Mesenteric fat pad (tissue), 1 donor: ENCODE measurements around the gene CACNA1A. TPM values are rescaled to one million over a fixed set of nuclear protein-coding genes. Genes with fewer than 3 reads are reported as not detected.
"Not testable (repeated sequence)": the region's sequence is repeated elsewhere in the genome, so short reads cannot be mapped to it uniquely, and the experiment has no call there.

ENCODE experiments used
- DNase-seq: peaks from one replicate; pipeline ENCODE4 v3.0.0-alpha.2; 2020; ENCODE audit warnings: low spot score
- long read RNA-seq: library from polyadenylated mRNA; unstranded; transcript quantifications from one replicate; pipeline ENCODE4 v2.0.0, GENCODE V29; 2020
- total RNA-seq: library from RNA; stranded (reverse); fragmentation: NEBNext Ultra II Directional; extraction: Animal tissue kit (Norgen Biotek cat#: 25700); gene quantifications from one replicate; pipeline ENCODE4 v1.2.1, GENCODE V29; 2021
- donor health status: DM: yes; HTN: yes; CAD: no.

Gene CACNA1A
- 0.84 TPM for total RNA-seq
- long read RNA-seq, partial matches to known transcripts = 0 of 3 reads
- long read RNA-seq, other reads (novel, unspliced or antisense) = 3 of 3 reads

DNA sequence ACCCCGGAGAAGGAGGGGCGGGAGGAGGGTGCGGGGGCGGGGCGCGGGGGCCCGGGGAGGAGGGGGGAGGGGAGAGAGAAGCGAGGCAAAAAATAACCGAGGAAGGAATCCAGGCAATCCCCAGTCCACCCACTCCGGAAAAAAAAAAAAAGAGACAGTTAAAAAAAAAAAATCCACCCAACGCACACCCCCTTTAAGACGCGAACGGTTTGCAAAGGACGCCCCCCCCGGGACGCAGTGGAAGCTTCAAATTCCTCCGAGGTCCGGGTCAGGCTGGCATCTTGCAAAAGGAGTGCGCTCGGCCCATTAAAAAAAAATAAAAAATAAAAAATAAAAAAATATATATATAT is at the start of gene CACNA1A:
Gene CACNA1A (minus strand): TSS at position 9 of the 350 bp plus-strand sequence. CDS start 255 bp downstream, outside the sequence.
- no peak for DNase-seq

DNA sequence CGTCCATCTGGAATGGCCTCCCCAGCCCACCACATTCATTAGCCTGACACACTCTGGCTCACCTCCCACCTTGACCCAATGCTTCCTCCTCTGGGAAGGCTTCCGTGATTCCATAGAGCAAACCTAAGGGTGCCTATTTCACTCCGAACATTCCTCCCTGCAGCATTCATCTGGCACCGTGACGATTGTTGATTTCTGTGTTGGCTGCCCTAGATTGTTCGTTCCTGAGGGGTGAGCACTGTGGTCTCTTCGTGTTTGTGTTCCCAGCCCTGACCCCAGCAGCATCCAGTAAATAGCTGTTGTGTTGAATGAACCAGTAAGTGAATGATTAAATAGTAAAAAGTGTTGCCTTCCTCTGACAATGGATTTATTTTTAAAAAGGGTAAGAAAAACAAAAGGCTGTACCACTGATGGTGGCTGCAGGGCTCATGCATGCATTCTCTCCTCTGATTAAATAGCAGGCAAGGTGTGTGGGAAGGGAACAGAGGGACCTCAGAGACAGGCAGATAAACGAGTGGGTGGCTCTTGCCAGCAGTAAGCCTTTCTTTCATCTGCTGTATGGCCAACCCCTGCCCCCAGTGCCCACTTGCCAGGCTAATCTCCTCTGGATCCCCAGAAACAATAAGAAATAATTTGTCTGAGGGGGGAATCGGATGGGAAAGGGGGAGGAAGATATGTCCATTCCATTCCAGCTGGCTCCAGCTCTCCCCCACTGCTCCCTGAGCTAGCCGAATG is 48.4 kb upstream of the CACNA1A start:
- no peak for DNase-seq

DNA sequence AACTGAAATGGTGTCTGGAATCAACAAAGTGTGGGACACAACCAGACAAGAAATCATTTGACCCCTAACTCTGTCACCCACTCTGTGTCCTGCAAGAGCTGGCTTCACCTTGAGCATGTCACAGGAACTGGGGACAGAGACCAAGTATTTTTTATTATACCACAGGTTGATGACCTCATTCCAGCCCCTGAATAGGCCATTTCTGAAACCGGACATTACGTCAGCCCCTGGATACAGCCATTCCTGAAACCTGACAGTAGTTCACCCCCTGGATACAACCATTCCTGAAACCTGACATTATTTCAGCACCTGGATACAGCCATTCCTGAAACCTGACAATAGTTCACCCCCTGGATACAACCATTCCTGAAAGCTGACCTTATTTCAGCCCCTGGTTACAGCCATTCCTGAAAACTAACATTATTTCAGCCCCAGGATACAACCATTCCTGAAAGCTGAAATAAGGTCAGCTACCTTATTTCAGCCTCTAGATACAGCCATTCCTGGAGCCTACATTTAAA is 47.7 kb upstream of the CACNA1A start:
- no peak for DNase-seq

DNA sequence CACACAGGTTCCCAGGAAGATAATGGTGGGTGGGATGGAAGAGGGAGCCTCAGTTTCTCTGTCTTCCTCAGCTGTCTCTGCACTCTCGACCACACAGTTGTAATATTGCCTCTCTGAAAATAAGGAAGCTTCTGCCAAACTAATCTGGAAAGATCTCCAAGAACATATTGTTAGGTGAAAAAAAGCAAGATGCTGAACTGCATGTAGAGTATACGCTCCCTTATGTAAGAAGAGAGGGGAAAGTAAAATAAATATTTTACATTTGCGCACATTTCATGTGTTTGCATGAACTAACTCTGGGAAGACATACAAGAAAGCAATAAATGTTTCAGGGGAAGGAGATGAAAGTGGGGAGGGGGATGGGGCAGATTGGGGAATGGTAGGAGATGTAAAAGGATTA is 41.9 kb upstream of the CACNA1A start:
- DNase-seq = no peak

DNA sequence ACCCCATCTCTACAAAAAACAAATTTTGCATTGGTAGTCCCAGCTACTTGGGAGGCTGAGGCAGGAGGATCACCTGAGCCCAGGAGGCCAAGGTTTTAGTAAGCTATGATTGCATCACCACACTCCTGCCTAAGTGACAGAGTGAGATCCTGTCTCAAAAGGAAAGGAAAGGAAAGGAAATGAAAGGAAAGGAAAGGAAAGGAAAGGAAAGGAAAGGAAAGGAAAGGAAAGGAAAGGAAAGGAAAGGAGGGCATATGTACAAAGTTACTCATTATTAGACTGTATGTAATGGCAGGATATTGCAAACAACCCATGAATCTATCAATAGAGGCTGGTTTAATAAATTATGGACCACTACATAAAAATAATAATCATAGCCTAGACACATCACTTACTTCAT is 40.8 kb upstream of the CACNA1A start:
- no peak for DNase-seq

DNA sequence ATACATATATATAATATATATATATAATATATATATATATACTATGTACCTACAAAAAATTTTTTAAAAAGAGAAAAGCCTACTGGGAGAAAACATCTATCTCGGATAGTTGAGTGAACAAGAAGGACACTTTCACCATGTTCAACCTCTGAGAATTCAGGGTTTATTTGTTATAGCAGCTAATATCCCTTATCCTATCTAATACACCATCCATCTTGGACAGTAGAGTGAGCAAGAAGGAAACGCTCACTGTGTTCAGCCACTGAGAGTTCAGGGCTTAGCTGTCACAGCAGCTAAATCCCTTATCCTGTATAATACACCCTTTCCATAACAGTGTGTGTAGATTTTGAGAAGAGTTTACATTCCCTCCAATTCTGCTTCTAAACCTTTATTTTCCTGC is 38.1 kb upstream of the CACNA1A start:
- no peak for DNase-seq

DNA sequence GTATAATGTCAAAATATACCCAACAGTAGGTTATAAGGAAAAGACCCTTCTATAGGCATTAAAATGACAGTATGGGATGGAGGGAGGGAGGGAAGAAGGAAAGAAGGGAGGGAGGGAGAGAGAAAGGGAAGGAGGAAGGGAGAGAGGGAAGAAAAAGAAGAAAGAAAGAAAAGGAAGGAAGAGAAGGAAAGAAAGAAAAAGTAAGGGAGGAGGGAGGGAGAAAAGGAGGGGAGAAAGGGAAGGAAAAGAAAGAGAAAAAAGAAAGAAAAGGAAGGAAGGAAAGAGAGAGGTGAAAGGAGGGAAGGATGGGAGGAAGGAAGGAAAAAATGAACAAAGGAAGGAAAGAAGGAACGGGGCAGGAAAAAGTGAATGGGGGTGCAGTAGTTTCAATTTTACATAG is 35.3 kb upstream of the CACNA1A start:
- DNase-seq = no peak

DNA sequence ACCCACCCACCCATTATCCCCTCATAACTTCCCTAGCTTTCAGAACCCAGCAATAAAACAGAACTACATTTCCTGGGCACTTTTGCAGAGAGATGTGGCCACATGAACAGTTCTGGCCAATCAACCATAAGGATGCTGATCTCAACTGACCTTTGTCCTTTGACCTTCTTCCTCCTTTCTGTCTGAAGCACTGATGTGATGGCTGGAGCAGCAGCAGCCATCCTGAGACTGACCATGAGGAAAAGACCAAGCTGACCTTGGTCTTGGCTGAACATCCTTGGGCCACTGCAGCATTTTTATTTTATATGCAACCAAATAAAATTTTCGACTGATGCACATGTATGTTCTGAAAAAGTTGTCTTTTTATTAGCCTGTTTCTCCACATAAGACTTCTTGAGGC is 33.1 kb upstream of the CACNA1A start:
- DNase-seq = no peak

DNA sequence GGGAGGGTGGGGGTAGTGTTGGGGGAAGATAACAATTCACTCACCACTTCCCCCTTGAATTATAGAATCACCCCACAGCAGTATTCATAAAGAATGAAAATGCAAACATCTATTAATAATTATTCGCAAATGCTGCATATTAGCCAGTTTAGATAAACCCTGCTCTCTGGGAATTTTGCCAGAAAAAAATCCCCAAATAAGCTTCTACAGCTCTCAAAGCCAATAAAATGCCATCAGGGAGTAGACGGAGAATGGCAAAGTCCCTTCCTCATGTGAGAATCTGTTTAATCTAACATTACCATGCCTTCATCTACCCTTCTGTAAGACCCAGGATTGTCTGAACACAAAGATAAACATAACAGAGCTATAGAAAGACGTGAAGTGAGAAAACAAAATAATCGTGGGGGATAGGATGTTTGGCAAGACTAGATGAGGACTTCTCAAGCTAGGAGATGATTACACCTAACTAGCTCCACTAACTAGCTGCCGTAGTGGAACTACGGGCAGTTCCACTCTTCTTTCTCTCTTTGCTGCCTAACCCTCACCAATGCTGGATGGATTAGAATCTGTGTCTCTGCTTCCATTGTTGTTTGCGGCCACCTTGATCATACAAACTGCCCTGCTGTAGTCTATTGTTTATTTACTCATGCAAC is 32.4 kb upstream of the CACNA1A start:
- DNase-seq = no peak

DNA sequence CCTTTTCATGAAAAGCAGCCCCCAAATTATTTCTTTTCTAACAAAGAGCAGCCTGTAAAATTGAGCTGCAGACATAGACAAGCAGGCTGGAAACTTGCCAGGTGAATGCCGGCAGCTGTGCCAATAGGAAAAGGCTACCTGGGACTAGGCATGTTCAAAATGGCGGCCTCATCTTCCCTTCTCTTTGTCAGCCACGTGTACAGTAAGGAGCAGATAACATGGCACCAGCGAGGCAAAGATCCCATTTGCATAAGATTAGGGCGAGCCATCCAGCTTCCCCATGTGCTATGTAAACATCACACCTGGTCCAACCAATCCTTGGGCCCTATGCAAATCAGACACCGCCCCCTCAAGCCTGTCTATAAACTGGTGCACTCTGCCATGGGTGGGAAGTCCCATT is 31.2 kb upstream of the CACNA1A start:
- no peak for DNase-seq

DNA sequence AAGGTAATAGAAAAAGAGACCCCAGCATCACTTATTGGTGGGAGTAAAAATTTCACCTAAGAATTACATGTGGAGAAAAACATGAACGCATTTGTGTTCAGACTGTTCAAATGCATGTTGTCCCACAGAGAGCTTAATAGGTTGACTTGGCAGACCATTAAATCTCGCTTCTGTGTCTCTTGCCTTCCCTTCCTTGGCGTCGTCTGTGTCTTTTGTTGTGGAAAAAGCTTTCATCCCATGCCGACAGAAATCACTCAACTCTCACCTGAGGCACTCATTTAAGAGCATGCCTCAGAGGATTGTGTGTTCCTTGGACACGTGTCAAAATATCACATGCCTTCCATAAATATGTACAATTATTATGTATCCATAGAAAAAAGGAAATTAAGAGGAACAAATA is 24.4 kb upstream of the CACNA1A start:
- no peak for DNase-seq

DNA sequence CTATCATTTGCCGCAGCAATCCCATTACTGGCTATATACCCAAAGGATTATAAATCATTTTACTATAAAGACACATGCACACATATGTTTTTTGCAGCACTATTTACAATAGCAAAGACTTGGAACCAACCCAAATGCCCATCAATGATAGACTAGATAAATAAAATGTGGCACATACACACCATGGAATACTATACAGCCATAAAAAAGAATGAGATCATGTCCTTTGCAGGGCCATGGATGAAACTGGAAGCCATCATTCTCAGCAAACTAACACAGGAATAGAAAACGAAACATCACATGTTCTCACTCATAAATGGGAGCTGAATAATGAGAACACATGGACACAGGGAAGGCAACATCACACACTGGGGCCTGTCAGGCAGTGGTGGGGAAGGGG is 23.4 kb upstream of the CACNA1A start:
- not testable (repeated sequence) for DNase-seq

DNA sequence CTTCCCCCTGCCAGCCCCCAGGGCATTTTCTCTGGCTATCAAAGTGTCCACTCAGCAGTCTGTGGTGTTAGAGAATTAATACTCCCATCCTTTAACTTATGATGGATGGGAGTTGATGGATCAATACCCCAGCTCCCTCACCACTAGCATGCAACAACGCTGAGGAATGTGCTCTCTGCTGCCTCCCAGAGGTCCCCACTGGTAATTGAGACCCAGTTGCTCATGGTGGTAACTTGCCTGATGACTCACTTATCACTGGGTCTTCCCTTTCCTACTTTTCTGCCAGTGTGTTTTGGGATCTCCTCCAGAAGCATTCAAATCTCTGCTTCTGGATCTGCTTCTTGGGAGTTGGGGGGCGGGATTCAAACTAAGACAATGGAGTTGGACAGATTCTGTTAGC is 20.3 kb upstream of the CACNA1A start:
- no peak for DNase-seq

DNA sequence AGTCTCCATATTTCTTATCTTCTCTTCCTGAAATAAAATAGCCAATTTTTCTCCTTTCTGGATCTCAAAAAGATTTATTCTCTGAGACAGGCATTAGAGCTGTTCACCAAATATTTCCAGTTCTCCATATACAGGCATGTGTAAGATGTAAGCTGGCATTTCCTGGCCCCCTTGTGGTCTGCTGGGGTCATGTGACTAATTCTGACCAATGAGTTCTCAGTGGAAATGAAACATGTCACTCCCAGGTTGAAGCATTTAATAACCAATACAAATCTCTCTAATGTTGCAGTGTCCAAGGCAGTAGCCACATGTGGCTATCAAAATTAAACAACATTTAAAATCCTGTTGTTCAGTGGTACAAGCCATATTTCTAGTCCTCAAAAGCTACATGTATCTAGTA is 14.8 kb upstream of the CACNA1A start:
- DNase-seq = no peak

DNA sequence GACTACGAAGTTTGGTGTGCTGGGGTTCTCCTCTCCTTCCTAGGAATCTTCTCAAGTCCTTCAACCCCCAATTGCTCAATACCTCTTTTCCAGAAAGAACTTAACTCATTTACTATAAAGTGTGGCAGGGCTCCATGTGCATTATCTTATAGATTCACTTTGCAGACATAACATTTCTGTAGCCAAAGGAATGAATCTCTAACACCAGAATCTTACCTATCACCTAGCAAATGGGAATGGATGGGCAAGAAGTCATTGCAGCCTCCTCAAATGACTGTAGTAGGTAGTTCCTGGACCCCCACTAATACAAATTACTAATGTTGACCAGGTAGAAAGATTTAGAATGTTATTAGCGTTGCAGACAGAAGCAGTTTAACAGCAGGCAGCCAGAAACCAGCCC is 5.7 kb upstream of the CACNA1A start:
- DNase-seq = no peak

DNA sequence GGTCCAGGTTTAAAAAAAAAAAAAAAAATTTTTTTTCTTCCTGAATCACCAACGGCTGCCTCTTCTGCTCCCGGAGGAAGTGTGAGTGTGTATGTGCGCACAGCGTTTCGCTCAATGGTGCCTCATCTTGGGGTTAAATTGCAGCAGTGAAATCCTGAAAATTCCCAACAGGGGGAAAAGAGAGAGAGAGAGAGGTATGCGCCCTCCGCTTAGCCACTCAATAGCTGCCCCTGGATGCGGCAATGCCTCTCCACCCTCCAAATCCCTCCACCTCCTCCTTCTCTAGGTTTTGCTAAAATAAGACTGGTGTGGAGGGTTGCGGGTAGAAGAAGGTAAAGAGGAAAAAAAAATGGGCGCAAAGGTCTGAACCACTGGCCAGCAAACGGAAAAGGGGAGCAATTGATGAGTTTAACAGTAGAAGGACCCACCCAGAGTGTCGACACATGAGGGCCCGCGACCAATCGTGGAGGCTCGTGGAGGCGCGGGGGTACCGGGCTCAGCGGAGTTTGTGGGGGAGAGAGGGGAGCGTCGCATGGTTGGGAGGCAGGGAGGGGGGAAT is 853 bp upstream of the CACNA1A start:
- DNase-seq = no peak

DNA sequence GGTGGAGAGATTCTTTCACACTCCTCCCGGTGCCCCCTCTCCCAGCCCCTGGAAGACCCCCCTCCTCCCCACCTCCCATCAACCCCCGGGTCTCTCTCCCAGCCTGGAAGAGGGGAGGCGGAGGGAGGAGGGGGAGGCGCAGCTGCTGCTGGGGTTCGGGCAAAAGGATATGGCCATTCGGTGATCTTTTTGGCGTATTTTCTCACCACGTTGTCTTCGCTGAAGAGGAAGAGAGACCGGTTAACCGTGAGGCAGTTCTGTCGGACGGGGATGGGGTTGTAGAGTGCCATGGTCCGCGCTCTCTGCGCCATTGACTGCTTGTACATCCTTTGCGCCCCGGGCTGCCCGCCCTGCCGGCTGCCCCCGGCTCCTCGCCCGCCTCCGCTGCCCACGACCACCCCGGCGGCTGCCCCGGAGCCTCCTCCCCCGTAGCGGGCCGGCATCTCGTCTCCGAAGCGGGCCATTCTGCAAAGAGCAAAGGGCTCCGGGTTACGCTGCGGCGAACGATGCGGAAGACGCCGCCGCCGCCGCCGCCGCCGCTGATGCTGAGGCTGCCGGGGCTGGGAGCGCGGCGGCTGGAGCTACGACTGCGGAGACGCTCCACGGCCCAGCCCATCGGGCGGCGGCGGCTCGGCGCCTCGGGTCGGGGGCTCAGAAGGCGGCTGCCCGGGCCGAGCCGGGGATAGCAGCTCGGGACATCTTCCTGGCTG is 363 bp downstream of the CACNA1A start:
- no peak for DNase-seq

DNA sequence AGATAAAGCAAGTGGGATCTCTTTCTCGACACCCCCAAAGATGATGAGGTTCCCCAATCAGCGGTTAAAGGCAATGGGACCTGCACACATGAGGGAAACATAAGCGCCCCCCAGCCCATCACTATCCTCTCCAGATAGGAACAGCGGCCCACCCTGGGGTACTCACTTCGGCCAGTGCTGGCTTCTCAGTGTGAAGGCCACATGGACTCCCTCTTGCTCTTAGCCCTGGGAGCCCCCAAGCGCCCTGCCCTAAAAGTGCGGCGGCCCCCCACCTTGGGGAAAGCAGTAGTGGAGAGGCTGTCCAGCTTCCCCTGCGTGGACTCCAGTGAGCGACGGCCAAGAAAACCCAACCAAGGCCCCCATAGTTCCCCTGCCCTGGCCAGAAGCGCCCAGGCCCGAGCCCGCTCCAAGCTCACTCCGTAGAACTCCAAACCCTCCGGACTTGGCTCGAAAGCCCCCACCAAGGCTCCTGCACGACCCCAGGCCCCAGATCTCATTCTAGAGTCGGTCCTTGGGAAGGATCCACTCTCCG is 1.0 kb downstream of the CACNA1A start:
- no peak for DNase-seq

DNA sequence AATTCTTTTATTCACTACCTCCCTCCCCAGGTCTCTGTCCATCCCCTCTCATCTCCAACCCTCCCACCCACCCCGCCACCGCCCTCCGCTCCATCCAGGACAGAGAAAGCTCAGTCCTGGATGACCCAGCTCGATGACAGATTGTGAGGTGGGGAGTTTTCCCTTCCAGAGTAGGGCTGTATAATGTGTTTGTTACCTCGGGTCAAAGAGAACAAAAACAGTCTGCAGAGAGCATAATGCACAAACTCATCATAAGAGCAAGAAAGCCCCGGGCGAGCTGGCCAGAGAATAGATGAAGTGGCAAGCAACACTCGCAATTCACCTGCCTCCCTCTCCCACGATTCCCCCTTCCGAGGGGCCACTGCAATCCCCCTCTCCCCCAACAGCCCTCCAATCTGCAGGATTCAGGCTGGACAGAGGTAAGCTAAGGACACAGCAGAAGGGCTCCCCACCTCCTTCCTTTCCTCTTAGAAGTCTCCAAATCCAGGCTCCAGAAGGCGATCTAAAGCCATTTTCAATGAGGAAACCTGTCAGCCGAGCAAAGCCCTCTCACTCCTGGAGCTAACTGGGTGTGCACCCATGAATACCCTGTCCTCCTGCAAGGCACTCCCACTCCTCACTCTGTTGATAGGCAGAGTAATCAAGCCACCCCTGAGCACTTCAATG is 2.6 kb downstream of the CACNA1A start:
- DNase-seq = no peak

DNA sequence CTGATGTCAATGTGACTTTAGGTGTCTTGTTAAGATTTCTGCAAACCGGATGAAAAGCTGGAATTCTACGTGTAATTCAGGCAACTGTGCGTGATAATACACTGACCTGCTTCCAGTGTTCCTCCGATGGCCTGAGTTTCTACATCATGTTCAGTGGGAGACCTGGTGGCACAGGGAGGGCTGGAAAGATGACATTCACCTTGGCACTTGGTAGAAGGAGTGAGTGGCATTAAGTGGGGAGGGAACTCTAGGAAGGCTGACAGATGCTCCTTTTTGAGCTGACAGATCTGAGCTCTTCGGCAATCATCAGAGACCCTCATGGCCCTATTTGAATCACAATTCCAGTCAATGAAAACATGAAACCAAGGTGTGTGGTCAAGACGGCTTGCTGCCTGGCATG is 4.0 kb downstream of the CACNA1A start:
- no peak for DNase-seq

DNA sequence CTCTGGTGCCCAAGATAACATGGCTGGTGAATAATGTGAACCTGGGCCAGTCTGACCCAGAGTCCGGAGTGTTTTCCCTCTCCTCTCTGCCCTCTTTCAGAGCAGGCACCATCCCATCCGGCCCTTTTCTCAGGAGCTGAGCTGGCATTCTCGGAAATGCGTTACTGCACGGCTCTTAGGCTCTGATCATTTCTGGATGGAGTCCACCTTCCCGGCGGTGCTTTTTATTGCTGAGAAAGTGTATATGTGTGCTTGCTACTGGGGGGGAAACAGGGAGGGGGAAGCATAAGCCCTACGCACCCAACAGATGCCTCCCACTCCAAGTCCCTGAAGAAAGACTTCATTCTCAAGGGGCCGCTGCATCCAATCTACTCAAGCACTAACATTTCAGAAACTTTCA is 6.6 kb downstream of the CACNA1A start:
- no peak for DNase-seq
